HepG2 (cell line): ENCODE results near the gene KCNIP3. TPM values are rescaled to one million over a fixed set of nuclear protein-coding genes. Genes with fewer than 3 reads are reported as not detected.

Source experiments
- ATRX ChIP-seq: sonication (generic); formaldehyde crosslinking; IDR thresholded peaks from 2 replicates; pipeline ENCODE4 v1.4.0; 2020; ENCODE audit warnings: missing genetic modification reagents, borderline replicate concordance
- DMAP1 ChIP-seq: IDR thresholded peaks from 2 replicates; pipeline ENCODE4 v1.6.1; 2016
- GABPA ChIP-seq, 2 experiments: IDR thresholded peaks; 2 replicates each; pipeline ENCODE4 v1.6.1; 2011 to 2016; ENCODE audit warnings: low read depth in 2 of 2, low read length in 1 of 2, missing biosample characterization in 1 of 2, missing genetic modification characterization in 1 of 2
- HNRNPUL1 ChIP-seq: fragments of 200-400 bp; formaldehyde crosslinking; IDR thresholded peaks from 2 replicates; pipeline ENCODE4 v1.6.1; 2017; ENCODE audit warnings: low read depth, mild to moderate bottlenecking, low read length, moderate library complexity
- KLF13 ChIP-seq: sonication (generic); formaldehyde crosslinking; IDR thresholded peaks from 2 replicates; pipeline ENCODE4 v1.4.0; 2020; ENCODE audit warnings: mild to moderate bottlenecking, missing genetic modification reagents
- MAF1 ChIP-seq: sonication (generic); formaldehyde crosslinking; IDR thresholded peaks from 2 replicates; pipeline ENCODE4 v1.5.0; 2020; ENCODE audit warnings: missing genetic modification reagents, borderline replicate concordance
- NCOA5 ChIP-seq: sonication (generic); formaldehyde crosslinking; IDR thresholded peaks from 2 replicates; pipeline ENCODE4 v1.4.0; 2020; ENCODE audit warnings: missing genetic modification reagents
- RARA ChIP-seq: IDR thresholded peaks from 2 replicates; pipeline ENCODE4 v1.6.1; 2016; ENCODE audit warnings: missing genetic modification reagents, missing compliant biosample characterization
- TBP ChIP-seq: sonication (generic); formaldehyde crosslinking; IDR thresholded peaks from 2 replicates; pipeline ENCODE4 v1.5.0; 2020; ENCODE audit warnings: missing genetic modification reagents
- TCF7L2 ChIP-seq: IDR thresholded peaks from 2 replicates; pipeline ENCODE4 v1.6.1; 2011; ENCODE audit warnings: mild to moderate bottlenecking, low read depth, low read length, moderate library complexity
- THAP11 ChIP-seq: IDR thresholded peaks from 2 replicates; pipeline ENCODE4 v1.6.1; 2016; ENCODE audit warnings: missing biosample characterization, missing genetic modification reagents
- WIZ ChIP-seq: sonication (generic); formaldehyde crosslinking; IDR thresholded peaks from 2 replicates; pipeline ENCODE4 v1.5.1; 2020; ENCODE audit warnings: mild to moderate bottlenecking, missing genetic modification reagents
- ZNF225 ChIP-seq: sonication (generic); formaldehyde crosslinking; IDR thresholded peaks from 2 replicates; pipeline ENCODE4 v1.4.0; 2020; ENCODE audit warnings: mild to moderate bottlenecking, missing genetic modification reagents
- ZNF317 ChIP-seq: sonication (generic); formaldehyde crosslinking; IDR thresholded peaks from 2 replicates; pipeline ENCODE4 v1.5.0; 2020; ENCODE audit warnings: mild to moderate bottlenecking, missing genetic modification reagents
- ZNF331 ChIP-seq: sonication (generic); formaldehyde crosslinking; IDR thresholded peaks from 2 replicates; pipeline ENCODE4 v1.4.0; 2020; ENCODE audit warnings: missing genetic modification reagents
- ZNF333 ChIP-seq: sonication (generic); formaldehyde crosslinking; IDR thresholded peaks from 2 replicates; pipeline ENCODE4 v1.4.0; 2020; ENCODE audit warnings: mild to moderate bottlenecking, missing genetic modification reagents, borderline replicate concordance
- polyA plus RNA-seq, 8 experiments: library from polyadenylated mRNA; depleted of rRNA in 3 of 8; stranded (reverse) in 7 of 8; unstranded in 1 of 8; fragments of >200 nt; fragmentation: Illumina TruSeq in 4 of 8; extraction: Trizol in 4 of 8; gene quantifications; 2 replicates each; pipeline versions ENCODE4 v1.2.1 to v1.2.3, GENCODE V29; 2011 to 2016; ENCODE audit warnings: low read depth in 4 of 8, missing spikeins in 1 of 8, mixed read lengths in 1 of 8; ENCODE audit not compliant: insufficient read depth in 1 of 8
- total RNA-seq, 5 experiments: library from RNA; depleted of rRNA; stranded (reverse); fragments of >200 nt; fragmentation: Illumina TruSeq; extraction: Trizol; gene quantifications; 2 replicates each; pipeline ENCODE4 v1.2.3, GENCODE V29; 2016; ENCODE audit warnings: low read depth in 1 of 5
- TF ChIP-seq, protein P1 (sequence below): sonication (generic); formaldehyde crosslinking; conservative IDR thresholded peaks from 2 replicates; pipeline ENCODE4 v1.4.0; 2020; ENCODE audit warnings: missing genetic modification reagents
- TF ChIP-seq, protein P2 (sequence below), 2 experiments: sonication (generic) in 1 of 2; formaldehyde crosslinking in 1 of 2; IDR thresholded peaks; 2 replicates each; pipeline versions ENCODE4 v1.4.0 to v1.6.1; 2016 to 2020; ENCODE audit warnings: borderline replicate concordance in 1 of 2, low read depth in 1 of 2, mild to moderate bottlenecking in 1 of 2, missing genetic modification reagents in 1 of 2
- TF ChIP-seq, protein P3 (sequence below): sonication (generic); formaldehyde crosslinking; IDR thresholded peaks from 2 replicates; pipeline ENCODE4 v1.4.0; 2020; ENCODE audit warnings: missing genetic modification reagents, borderline replicate concordance
- TF ChIP-seq, protein P4 (sequence below): IDR thresholded peaks from 2 replicates; pipeline ENCODE4 v1.6.1; 2016

KCNIP3 gene
- total and polyA plus RNA-seq, 2 of the 13 experiments (the other 11 are each of a cell fraction or from before 2014, with no cell fraction given): not detected

DNA sequence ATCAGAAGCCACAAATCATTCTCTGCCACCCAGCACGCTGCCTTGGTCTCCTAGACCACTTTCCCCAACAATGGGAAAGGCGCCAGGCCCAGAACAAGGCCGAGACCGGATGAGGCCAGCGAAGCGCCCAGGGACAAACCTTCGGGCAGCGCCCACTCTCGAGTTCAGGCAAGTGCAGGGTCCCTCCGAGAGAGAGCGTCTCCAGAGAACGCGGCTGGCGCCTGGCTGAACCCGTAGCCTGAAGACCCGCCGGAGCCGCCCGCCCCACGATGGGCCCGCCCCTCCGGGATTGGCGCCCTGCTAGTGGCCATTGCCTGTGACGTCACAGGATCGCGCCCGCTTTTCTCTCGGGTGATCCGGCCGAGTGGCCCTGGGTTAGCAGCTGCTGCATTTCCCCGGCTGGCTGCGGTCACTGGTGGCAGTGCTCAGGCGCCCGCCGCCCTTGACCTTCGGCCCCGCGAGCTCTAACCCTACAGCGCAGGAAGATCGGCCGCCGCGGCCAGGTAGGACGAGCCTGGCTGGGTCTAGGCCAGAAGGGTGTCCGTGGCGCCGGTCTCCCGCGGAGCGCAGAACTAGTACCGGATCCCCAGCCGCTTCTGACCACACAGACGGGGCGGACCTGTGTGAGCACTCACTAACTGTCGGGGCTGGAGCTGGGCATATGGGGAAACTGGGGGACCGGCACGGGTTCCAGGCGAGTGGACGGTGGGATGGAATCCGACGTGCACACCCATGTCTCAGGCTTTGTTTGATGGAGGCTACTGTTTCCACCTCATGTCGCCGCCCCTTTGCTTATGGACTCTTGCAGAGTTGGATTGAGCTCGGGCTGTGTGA, 105.4 kb downstream of the KCNIP3 start, which contains the start of gene FAHD2A (continued):
- TF ChIP-seq, protein P1, sequence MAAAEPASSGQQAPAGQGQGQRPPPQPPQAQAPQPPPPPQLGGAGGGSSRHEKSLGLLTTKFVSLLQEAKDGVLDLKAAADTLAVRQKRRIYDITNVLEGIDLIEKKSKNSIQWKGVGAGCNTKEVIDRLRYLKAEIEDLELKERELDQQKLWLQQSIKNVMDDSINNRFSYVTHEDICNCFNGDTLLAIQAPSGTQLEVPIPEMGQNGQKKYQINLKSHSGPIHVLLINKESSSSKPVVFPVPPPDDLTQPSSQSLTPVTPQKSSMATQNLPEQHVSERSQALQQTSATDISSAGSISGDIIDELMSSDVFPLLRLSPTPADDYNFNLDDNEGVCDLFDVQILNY: peak; percentile 82
- TF ChIP-seq DMAP1 (CRISPR knock-in tag): peak; percentile 81; the same call in 1 of the 2 replicates
- TF ChIP-seq THAP11 (CRISPR knock-in tag): peak; percentile 88
- TF ChIP-seq GABPA (IDR thresholded peaks at IDR 0.05; ENCODE audit: low read depth, low read length): no peak
- peak; percentile 44 for TF ChIP-seq GABPA (CRISPR knock-in tag; IDR thresholded peaks at IDR 0.05; ENCODE audit: low read depth)
- TF ChIP-seq KLF13 (CRISPR knock-in tag): no peak
- TF ChIP-seq ATRX (CRISPR knock-in tag): no peak
- no peak; the same call in 1 of the 2 replicates for TF ChIP-seq WIZ
- peak; percentile 86 for TF ChIP-seq ZNF333 (CRISPR knock-in tag)
- peak; percentile 53; the same call in 1 of the 2 replicates for TF ChIP-seq HNRNPUL1
- TF ChIP-seq TCF7L2: no peak
- peak; percentile 72; the same call in 1 of the 2 replicates for TF ChIP-seq MAF1 (CRISPR knock-in tag)
- 0 out of 2 replicates have a peak, but pooled peaks have one; percentile 38 for TF ChIP-seq RARA
- no peak for TF ChIP-seq NCOA5 (CRISPR knock-in tag)
- TF ChIP-seq, protein P2, sequence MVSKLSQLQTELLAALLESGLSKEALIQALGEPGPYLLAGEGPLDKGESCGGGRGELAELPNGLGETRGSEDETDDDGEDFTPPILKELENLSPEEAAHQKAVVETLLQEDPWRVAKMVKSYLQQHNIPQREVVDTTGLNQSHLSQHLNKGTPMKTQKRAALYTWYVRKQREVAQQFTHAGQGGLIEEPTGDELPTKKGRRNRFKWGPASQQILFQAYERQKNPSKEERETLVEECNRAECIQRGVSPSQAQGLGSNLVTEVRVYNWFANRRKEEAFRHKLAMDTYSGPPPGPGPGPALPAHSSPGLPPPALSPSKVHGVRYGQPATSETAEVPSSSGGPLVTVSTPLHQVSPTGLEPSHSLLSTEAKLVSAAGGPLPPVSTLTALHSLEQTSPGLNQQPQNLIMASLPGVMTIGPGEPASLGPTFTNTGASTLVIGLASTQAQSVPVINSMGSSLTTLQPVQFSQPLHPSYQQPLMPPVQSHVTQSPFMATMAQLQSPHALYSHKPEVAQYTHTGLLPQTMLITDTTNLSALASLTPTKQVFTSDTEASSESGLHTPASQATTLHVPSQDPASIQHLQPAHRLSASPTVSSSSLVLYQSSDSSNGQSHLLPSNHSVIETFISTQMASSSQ (IDR thresholded peaks at IDR 0.05; ENCODE audit: low read depth): no peak
- TF ChIP-seq, protein P2 (CRISPR knock-in tag; IDR thresholded peaks at IDR 0.05; ENCODE audit: borderline replicate concordance): peak; percentile 69
- TF ChIP-seq ZNF225 (CRISPR knock-in tag): peak; percentile 65; the same call in 1 of the 2 replicates
- peak; percentile 89 for TF ChIP-seq ZNF317 (CRISPR knock-in tag)
- TF ChIP-seq, protein P3, sequence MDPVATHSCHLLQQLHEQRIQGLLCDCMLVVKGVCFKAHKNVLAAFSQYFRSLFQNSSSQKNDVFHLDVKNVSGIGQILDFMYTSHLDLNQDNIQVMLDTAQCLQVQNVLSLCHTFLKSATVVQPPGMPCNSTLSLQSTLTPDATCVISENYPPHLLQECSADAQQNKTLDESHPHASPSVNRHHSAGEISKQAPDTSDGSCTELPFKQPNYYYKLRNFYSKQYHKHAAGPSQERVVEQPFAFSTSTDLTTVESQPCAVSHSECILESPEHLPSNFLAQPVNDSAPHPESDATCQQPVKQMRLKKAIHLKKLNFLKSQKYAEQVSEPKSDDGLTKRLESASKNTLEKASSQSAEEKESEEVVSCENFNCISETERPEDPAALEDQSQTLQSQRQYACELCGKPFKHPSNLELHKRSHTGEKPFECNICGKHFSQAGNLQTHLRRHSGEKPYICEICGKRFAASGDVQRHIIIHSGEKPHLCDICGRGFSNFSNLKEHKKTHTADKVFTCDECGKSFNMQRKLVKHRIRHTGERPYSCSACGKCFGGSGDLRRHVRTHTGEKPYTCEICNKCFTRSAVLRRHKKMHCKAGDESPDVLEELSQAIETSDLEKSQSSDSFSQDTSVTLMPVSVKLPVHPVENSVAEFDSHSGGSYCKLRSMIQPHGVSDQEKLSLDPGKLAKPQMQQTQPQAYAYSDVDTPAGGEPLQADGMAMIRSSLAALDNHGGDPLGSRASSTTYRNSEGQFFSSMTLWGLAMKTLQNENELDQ: no peak
- peak; percentile 47 for TF ChIP-seq ZNF331 (CRISPR knock-in tag)
- TF ChIP-seq, protein P4, sequence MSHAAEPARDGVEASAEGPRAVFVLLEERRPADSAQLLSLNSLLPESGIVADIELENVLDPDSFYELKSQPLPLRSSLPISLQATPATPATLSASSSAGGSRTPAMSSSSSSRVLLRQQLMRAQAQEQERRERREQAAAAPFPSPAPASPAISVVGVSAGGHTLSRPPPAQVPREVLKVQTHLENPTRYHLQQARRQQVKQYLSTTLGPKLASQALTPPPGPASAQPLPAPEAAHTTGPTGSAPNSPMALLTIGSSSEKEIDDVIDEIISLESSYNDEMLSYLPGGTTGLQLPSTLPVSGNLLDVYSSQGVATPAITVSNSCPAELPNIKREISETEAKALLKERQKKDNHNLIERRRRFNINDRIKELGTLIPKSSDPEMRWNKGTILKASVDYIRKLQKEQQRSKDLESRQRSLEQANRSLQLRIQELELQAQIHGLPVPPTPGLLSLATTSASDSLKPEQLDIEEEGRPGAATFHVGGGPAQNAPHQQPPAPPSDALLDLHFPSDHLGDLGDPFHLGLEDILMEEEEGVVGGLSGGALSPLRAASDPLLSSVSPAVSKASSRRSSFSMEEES (CRISPR knock-in tag): peak; percentile 38
- no peak; the same call in 1 of the 2 replicates for TF ChIP-seq TBP (CRISPR knock-in tag)
